Neural cell (in vitro differentiated cells): ENCODE measurements around the gene TRMT10B.

Source experiments
- EZH2 ChIP-seq: fragments of 200-600, 300-800 bp; shearing (Covaris generic), sonication (generic); IDR thresholded peaks from 2 replicates; pipeline ENCODE4 v1.6.1; 2014; ENCODE audit warnings: antibody characterized with exemption, low read length, borderline replicate concordance, mild to moderate bottlenecking; ENCODE audit not compliant: insufficient read depth, poor library complexity, severe bottlenecking
- MXI1 ChIP-seq: fragments of 450-650 bp; conservative IDR thresholded peaks from 2 replicates; pipeline ENCODE4 v1.6.1; 2014; ENCODE audit warnings: antibody characterized with exemption, mild to moderate bottlenecking; ENCODE audit not compliant: poor library complexity, severe bottlenecking
- TAF1 ChIP-seq: IDR thresholded peaks from 2 replicates; pipeline ENCODE4 v1.6.1; 2012; ENCODE audit warnings: low read depth

DNA sequence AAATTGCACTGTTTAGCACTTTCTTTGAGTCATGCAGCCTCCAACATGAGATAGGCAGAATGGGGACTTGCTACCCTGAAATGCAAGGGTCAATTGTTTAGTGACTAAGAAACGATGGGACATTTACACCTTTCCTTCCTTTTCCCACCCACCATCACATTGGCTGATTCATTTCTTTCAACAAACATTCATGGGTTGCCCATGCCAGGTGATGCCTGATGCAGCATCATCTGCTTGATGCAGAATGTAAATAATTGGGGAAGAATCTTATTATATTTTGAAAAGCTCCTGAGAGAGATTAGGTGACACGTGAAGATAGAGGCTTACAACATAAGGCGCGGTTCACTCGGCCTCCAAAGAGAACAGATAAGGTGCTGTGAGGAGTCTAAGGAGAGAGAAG, 4.5 kb upstream of the TRMT10B start:
- no peak for TF ChIP-seq TAF1
- TF ChIP-seq EZH2, result no peak
- no peak for TF ChIP-seq MXI1
